Natural killer cell treated with Interleukin-12 subunit alpha and Interleukin-12 subunit beta and Interleukin-15 and Interleukin-18, amount 100 ng/mL, for 72 hours (primary cell): ENCODE results near the gene KANSL1. TPM values are rescaled to one million over a fixed set of nuclear protein-coding genes. Genes with fewer than 3 reads are reported as not detected.
A peak's percentile ranks its signal among the peaks of the same experiment; 100 is the strongest.

Experiments used
- ATAC-seq, 2 donors: fragments of 150-1000 bp; cut with Tn5 transposase in 1 of 2; sonication (Bioruptor Pico), chemical (Tn5 transposase) in 1 of 2; 2 replicates each; pipeline ENCODE4 v1.10.0; 2021
- DNase-seq: peaks from one replicate; pipeline ENCODE4 v3.0.0; 2022; ENCODE audit warnings: low spot score
- H3K27ac Mint-ChIP-seq, 2 donors: 1 replicate in 1 of 2; 2 replicates in 1 of 2; pipeline ENCODE4 v1.8.0; 2022; ENCODE audit warnings: mixed read lengths in 2 of 2, mild to moderate bottlenecking in 1 of 2, moderate library complexity in 1 of 2
- H3K27me3 Mint-ChIP-seq, 2 donors: 1 replicate in 1 of 2; 2 replicates in 1 of 2; pipeline ENCODE4 v1.8.0; 2022; ENCODE audit warnings: mixed read lengths in 2 of 2
- H3K36me3 Mint-ChIP-seq: one replicate; pipeline ENCODE4 v1.8.0; 2022; ENCODE audit warnings: mixed read lengths
- H3K4me1 Mint-ChIP-seq, 2 donors: 1 replicate in 1 of 2; 2 replicates in 1 of 2; pipeline ENCODE4 v1.8.0; 2022; ENCODE audit warnings: low read depth in 2 of 2, mixed read lengths in 2 of 2, mild to moderate bottlenecking in 1 of 2
- H3K4me3 Mint-ChIP-seq: one replicate; pipeline ENCODE4 v1.8.0; 2022; ENCODE audit warnings: mixed read lengths
- H3K9me3 Mint-ChIP-seq: 2 replicates; pipeline ENCODE4 v1.8.0; 2022; ENCODE audit warnings: mixed read lengths
- total RNA-seq, 2 donors: library from RNA; stranded (reverse); gene quantifications; one replicate each; pipeline ENCODE4 v1.2.3, GENCODE V29; 2022

The KANSL1 gene
- total RNA-seq, 2 donors from 2014 or later: 127 to 161 TPM

DNA sequence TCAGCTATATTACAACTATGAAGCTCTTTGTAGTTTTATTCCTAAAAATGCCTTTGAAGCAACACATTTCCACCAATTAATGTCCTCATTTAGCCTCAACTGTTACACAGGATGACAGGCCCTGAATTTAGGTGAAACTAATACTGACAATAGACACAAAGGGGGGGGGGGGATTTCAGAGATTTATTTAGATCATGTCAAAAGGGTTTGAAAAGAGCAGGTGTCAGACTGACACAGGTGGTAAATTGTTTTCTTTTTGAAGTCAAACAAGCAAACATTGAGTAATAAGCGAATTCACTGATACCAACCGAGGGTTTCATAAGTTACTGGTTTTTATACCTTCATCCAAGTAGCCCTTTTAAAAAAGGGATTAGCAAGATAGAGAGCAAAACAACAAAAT, 40.8 kb downstream of the KANSL1 start:
- H3K9me3 Mint-ChIP-seq: no peaks in the 10 kb centered on the region
- peak overlapping the region; percentile 86 for H3K4me3 Mint-ChIP-seq

DNA sequence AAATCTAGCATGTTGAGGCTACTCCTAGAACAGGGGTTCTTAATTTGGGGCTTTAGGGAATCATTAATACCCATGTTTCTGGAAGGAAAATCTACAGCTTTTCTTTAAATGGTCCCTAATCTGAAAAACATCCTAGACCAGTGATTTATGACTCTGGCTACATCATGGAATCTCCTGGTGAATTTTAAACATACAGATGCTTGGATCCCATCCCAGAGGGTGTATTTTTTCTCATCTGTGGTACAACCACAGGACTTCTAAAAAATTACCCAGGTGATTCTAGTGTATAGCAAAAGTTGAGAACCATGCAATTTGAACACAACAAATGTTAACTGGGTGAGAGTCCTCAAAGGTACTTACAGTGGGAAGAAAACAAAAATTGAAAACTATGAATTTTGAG, 41.5 kb downstream of the KANSL1 start:
- no peak for ATAC-seq
- Mint-ChIP-seq H3K9me3 (no peaks in the 10 kb centered on the region), H3K27ac (peak overlapping the region; percentile 82 to 98), H3K4me1 (peaks cover 74 to 83% of the 10 kb centered on the region in 2 donors), H3K36me3 (peaks cover 9% of the 10 kb centered on the region), H3K4me3 (peak overlapping the region; percentile 86), H3K27me3 (no peaks in the 10 kb centered on the region)
- DNase-seq: no peak

More for the DNA sequence above, 40.8 kb downstream of the KANSL1 start:
- no peak for DNase-seq
- H3K27ac Mint-ChIP-seq: peak overlapping the region; percentile 82 to 98
- ATAC-seq: no peak
- H3K36me3 Mint-ChIP-seq: peaks cover 9% of the 10 kb centered on the region
- no peaks in the 10 kb centered on the region for H3K27me3 Mint-ChIP-seq
- H3K4me1 Mint-ChIP-seq: peaks cover 76 to 84% of the 10 kb centered on the region in 2 donors

DNA sequence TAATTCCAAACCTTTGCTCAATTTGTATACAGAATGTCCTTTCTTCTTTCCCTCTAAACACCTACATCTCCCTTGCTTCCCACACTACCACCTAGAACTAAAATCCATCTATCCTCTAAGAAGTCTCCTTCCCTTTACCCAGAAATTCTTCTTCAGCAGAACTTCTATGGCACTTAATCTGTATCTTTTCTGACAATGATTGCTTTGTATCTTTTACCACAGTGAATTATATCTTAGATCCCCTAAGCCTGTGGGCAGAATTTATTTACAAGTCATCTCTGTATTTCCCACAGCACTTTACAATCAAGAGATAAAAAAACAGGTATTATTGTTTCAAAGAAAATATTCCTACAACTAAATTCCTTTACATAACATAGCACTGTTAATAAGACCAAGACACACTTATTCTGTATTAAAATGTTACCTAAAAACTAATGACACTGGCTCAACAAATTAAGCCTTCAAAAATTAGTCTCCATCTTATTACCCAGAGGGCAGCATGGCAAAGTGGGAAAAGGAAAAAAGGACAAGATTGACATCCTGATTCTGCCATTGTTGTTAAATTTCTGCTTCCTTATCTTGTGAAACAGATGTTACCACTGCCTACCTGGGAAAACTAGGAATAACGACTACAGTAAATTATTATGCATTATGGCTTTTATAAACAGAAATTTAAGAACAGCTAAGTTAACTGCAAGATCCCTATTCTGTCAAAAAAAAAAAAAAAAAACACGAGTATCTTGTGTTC, 42.8 kb downstream of the KANSL1 start:
- peaks cover 70 to 80% of the 10 kb centered on the region in 2 donors for H3K4me1 Mint-ChIP-seq
- peak overlapping the region; percentile 27 to 98 for H3K27ac Mint-ChIP-seq
- ATAC-seq: no peak

GRCh38 chr17:46148247-46148646, 45.0 kb downstream of the KANSL1 start:
- Mint-ChIP-seq H3K4me3 (peak overlapping the region; percentile 48), H3K4me1 (peaks cover 72 to 85% of the 10 kb centered on the region in 2 donors), H3K36me3 (peaks cover 9% of the 10 kb centered on the region), H3K9me3 (no peaks in the 10 kb centered on the region), H3K27me3 (no peaks in the 10 kb centered on the region), H3K27ac (peak overlapping the region; percentile 72 to 89)
- DNase-seq: no peak
- ATAC-seq: no peak

More for the DNA sequence above, 42.8 kb downstream of the KANSL1 start:
- no peaks in the 10 kb centered on the region for H3K9me3 Mint-ChIP-seq
- no peaks in the 10 kb centered on the region for H3K27me3 Mint-ChIP-seq
- peak overlapping the region; percentile 23 for H3K4me3 Mint-ChIP-seq
- no peak for DNase-seq
- peaks cover 9% of the 10 kb centered on the region for H3K36me3 Mint-ChIP-seq

DNA sequence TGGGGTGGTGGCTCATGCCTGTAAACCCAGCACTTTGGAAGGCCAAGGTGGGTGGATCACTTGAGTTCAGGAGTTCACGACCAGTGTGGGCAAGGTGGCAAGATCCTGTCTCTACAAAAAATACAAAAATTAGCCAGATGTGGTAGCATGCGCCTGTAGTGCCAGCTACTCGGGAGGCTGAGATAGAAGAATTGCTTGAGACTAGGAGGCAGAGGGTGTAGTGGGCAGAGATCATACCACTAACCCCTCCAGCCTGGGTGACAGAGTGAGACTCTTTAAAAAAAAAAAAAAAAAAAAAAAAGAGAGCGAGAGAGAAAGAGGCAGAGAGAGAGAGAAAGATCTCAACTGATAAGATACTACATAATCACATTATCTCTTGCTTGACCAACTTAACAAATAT, 45.9 kb downstream of the KANSL1 start:
- peak overlapping the region; percentile 72 to 89 for H3K27ac Mint-ChIP-seq
- peak overlapping the region; percentile 67 for H3K4me3 Mint-ChIP-seq
- H3K36me3 Mint-ChIP-seq: peaks cover 7% of the 10 kb centered on the region
- H3K4me1 Mint-ChIP-seq: peaks cover 70 to 81% of the 10 kb centered on the region in 2 donors
- no peaks in the 10 kb centered on the region for H3K27me3 Mint-ChIP-seq
- H3K9me3 Mint-ChIP-seq: no peaks in the 10 kb centered on the region
- ATAC-seq (peak; percentile 22 to 72), DNase-seq (no peak)

DNA sequence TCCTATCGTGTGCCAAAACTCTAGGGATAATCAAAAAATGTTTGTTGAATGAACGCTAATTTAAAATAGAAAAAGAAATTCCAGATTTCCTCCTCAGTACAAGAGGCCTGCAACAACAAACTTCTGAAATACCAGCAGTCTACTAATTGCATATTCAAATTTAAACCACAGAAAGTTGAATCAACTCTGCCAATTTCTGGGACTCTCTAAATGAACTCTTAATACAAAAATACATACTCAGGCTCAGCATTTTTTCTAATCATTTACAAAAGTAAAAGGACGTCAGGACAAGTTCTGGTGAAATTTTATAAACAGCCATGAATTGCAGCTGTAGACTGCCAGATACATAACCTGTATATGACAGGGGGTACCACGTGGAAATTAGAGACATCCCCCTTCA, 49.0 kb downstream of the KANSL1 start:
- H3K27me3 Mint-ChIP-seq: no peaks in the 10 kb centered on the region
- peak overlapping the region; percentile 75 for H3K4me3 Mint-ChIP-seq
- DNase-seq (no peak), ATAC-seq (no peak)
- H3K9me3 Mint-ChIP-seq: no peaks in the 10 kb centered on the region
- H3K27ac Mint-ChIP-seq: peak overlapping the region; percentile 72 to 84
- peaks cover 73 to 88% of the 10 kb centered on the region in 2 donors for H3K4me1 Mint-ChIP-seq
- no peaks in the 10 kb centered on the region for H3K36me3 Mint-ChIP-seq

GRCh38 chr17:46143827-46144236, 49.4 kb downstream of the KANSL1 start:
- DNase-seq: no peak
- H3K4me3 Mint-ChIP-seq: peak overlapping the region; percentile 75
- peaks cover 73 to 88% of the 10 kb centered on the region in 2 donors for H3K4me1 Mint-ChIP-seq
- no peak for ATAC-seq
- H3K27me3 Mint-ChIP-seq: no peaks in the 10 kb centered on the region
- no peaks in the 10 kb centered on the region for H3K36me3 Mint-ChIP-seq
- no peaks in the 10 kb centered on the region for H3K9me3 Mint-ChIP-seq
- H3K27ac Mint-ChIP-seq: peak overlapping the region; percentile 72 to 84

DNA sequence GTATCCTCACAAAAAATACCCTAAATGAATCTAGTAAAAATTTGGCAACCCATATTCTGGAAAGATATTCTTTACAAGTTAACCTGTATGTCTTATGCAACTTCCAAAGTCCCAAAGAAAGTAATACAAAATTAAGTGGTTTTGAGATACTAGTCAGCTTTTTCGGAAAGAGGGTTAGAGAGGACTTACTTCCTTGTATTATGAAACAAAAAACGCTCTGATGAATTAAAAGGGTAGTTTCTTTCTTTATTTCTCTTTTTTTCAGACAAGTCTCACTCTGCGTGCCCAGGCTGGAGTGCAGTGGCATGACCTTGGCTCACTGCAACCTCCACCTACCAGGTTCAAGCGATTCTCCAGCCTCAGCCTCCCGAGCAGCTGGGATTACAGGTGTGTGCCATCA, 51.6 kb downstream of the KANSL1 start:
- peak overlapping the region; percentile 81 for H3K4me3 Mint-ChIP-seq
- H3K36me3 Mint-ChIP-seq: no peaks in the 10 kb centered on the region
- H3K4me1 Mint-ChIP-seq: peaks cover 76 to 89% of the 10 kb centered on the region in 2 donors
- DNase-seq: no peak
- no peaks in the 10 kb centered on the region for H3K9me3 Mint-ChIP-seq
- peak overlapping the region; percentile 53 to 84 for H3K27ac Mint-ChIP-seq
- ATAC-seq: peak in 1 of 2 donors; percentile 34
- no peaks in the 10 kb centered on the region for H3K27me3 Mint-ChIP-seq

DNA sequence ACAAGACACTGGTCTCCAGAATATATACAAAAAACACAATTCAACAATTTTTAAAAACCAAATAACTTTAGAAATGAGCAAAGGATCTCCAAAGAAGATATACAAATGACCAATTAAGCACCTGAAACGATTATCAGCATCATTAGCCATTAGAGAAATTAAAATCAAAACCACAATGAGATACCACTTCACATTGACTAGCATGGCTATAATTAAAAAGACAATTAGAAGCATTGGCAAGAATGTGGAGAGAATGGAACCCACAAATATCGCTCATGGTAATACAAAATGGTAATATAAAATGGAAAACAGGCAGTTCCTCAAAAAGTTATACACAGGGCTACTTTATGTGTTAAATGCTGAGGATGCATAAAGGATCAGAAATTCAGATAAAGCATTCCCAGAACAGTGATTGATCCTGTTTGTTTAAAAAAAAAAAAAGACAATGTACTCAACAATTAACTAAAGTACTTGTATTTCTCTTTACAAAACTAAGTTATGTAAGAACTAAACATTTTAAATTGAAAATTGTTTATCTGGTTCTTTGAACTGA, 52.5 kb downstream of the KANSL1 start:
- no peaks in the 10 kb centered on the region for H3K36me3 Mint-ChIP-seq
- H3K27ac Mint-ChIP-seq: peak overlapping the region; percentile 53 to 84
- no peaks in the 10 kb centered on the region for H3K27me3 Mint-ChIP-seq
- no peaks in the 10 kb centered on the region for H3K9me3 Mint-ChIP-seq
- DNase-seq: no peak
- ATAC-seq: no peak
- peaks cover 78 to 91% of the 10 kb centered on the region in 2 donors for H3K4me1 Mint-ChIP-seq
- peak overlapping the region; percentile 81 for H3K4me3 Mint-ChIP-seq

- Mint-ChIP-seq H3K27me3 (no peaks in the 10 kb centered on the region), H3K4me3 (peak overlapping the region; percentile 81), H3K4me1 (peaks cover 76 to 91% of the 10 kb centered on the region in 2 donors), H3K36me3 (no peaks in the 10 kb centered on the region), H3K27ac (peak overlapping the region; percentile 53 to 84), H3K9me3 (no peaks in the 10 kb centered on the region)
- DNase-seq: no peak
- ATAC-seq: no peak
Observed at GRCh38 chr17:46139432-46140210, 53.6 kb downstream of the KANSL1 start.

GRCh38 chr17:46138473-46138872, 54.8 kb downstream of the KANSL1 start:
- Mint-ChIP-seq H3K4me3 (peak overlapping the region; percentile 63), H3K27ac (peak overlapping the region; percentile 53 to 84), H3K36me3 (peaks cover 5% of the 10 kb centered on the region), H3K9me3 (no peaks in the 10 kb centered on the region), H3K27me3 (no peaks in the 10 kb centered on the region), H3K4me1 (peaks cover 73 to 88% of the 10 kb centered on the region in 2 donors)
- DNase-seq (no peak), ATAC-seq (no peak)

DNA sequence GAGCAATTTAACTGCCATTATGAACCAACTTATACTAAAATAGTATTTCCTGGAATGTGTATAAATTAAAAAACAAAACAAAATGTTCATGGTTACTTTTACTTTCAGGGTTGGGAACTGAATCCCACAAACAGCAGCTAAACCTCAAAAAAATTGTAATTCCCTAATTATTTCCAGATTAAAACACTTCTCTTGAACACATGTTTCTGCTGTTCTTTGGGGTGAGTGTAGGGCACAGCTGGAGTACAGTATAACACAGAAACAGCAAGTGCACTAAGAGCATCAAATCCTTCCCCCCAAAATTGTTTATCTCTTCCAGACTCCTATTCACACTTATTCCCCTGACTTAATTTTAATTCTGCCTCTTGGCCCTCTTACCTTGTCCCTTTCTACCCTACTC, 56.4 kb downstream of the KANSL1 start:
- H3K27ac Mint-ChIP-seq: peak overlapping the region; percentile 53 to 84
- no peaks in the 10 kb centered on the region for H3K27me3 Mint-ChIP-seq

DNA sequence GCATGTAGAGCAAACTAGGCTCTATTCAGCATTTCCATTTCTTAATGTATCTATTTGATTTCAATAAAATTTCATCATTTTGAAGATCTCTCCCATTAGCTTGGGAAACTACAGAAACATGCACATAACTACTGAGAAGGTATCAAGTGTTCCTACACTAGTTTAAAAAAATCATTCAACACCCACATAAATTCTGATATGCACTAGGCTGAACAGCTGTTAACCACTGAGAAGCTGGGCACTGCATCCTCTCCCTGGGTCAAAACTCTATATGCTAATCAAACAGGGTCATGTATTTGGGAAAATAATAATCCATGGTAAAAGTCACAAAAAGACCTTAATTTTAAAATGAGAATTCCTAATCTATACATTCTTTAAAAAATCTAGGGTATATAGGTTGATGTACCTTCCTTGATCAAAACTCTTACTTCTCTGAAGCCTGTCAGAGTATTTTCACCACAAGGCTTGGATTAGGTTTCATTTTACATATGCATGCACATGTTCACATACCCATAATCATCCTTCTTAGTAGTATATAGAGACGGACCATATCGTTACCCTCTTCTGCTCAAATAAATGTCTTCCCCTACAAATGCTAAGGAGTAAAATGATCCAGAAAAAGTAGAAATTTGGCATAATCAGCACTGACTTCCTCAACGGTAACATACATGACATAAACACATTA, 57.2 kb downstream of the KANSL1 start:
- H3K27ac Mint-ChIP-seq: peak overlapping the region; percentile 53 to 84
- DNase-seq: no peak
- H3K9me3 Mint-ChIP-seq: no peaks in the 10 kb centered on the region
- H3K4me3 Mint-ChIP-seq: peak overlapping the region; percentile 47
- peak in 1 of 2 donors; percentile 69 for ATAC-seq
- peaks cover 78 to 88% of the 10 kb centered on the region in 2 donors for H3K4me1 Mint-ChIP-seq
- H3K27me3 Mint-ChIP-seq: no peaks in the 10 kb centered on the region
- H3K36me3 Mint-ChIP-seq: peaks cover 8% of the 10 kb centered on the region

More for the DNA sequence above, 56.4 kb downstream of the KANSL1 start:
- ATAC-seq (no peak), DNase-seq (no peak)
- Mint-ChIP-seq H3K4me3 (peak overlapping the region; percentile 63), H3K9me3 (no peaks in the 10 kb centered on the region), H3K36me3 (peaks cover 8% of the 10 kb centered on the region), H3K4me1 (peaks cover 81 to 91% of the 10 kb centered on the region in 2 donors)
